Lower lobe of right lung (tissue), 2 donors: ENCODE data around the gene CLEC3A. TPM values are rescaled to one million over a fixed set of nuclear protein-coding genes. Genes with fewer than 3 reads are reported as not detected.

Source experiments
- ATAC-seq, 2 donors: fragments of 200-7000 bp; cut with Tn5 transposase; one replicate each; pipeline ENCODE4 v1.9.1; 2020 to 2022; ENCODE audit warnings: mild to moderate bottlenecking in 2 of 2, moderate library complexity in 2 of 2
- DNase-seq: peaks from one replicate; pipeline ENCODE4 v3.0.0-alpha.2; 2020
- H3K27ac ChIP-seq: fragments of 200-600 bp; one replicate; pipeline ENCODE4 v1.8.0; 2022
- H3K27me3 ChIP-seq: fragments of 200-600 bp; one replicate; pipeline ENCODE4 v1.8.0; 2022; ENCODE audit warnings: low read depth
- H3K36me3 ChIP-seq: fragments of 200-600 bp; one replicate; pipeline ENCODE4 v1.8.0; 2022; ENCODE audit warnings: mild to moderate bottlenecking
- H3K4me1 ChIP-seq: fragments of 200-600 bp; one replicate; pipeline ENCODE4 v1.8.0; 2022
- H3K4me3 ChIP-seq: fragments of 200-600 bp; one replicate; pipeline ENCODE4 v1.8.0; 2022; ENCODE audit warnings: mild to moderate bottlenecking
- H3K9me3 ChIP-seq: fragments of 200-600 bp; one replicate; pipeline ENCODE4 v1.8.0; 2022
- intact Hi-C: fragments of 100-400 bp; cut with DNase I; formaldehyde crosslinking; loops from one replicate; pipeline ENCODE4 v1.11.0; 2022
- total RNA-seq: library from RNA; stranded (reverse); fragmentation: NEBNext Ultra II Directional; extraction: Animal tissue kit (Norgen Biotek cat#: 25700); gene quantifications from one replicate; pipeline ENCODE4 v1.2.1, GENCODE V29; 2021
- TF ChIP-seq, protein P1 (sequence below): fragments of 200-600 bp; IDR thresholded peaks from one replicate; pipeline ENCODE4 v1.8.0; 2022; ENCODE audit warnings: antibody characterized with exemption, mild to moderate bottlenecking
- donor health status: DM: no; HTN: yes; CAD: no; lungs with severe emphysema.

Gene CLEC3A
- total RNA-seq, 1 donor from 2014 or later: not detected

DNA sequence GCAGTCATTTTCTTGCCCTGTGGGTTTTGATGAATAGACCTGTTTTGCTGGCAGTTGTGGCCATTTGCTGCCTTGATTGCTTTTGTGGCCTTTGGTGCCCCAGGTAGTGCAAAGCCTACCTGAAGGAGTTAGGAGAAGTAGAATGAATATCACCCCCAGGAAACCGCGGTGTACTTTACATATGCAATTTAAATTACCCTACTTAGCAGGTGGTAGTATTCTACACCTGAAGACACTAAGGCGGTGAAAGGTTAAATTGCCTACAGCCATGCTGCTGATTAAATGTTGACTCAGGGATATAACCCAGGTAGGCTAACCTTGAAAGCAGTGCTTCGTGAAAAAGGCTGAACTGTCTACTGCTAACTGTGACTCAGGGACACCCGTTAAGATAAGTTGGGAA is 49.9 kb downstream of the CLEC3A start:
- intact Hi-C loops: no loop called here
- ATAC-seq: no peak

DNA sequence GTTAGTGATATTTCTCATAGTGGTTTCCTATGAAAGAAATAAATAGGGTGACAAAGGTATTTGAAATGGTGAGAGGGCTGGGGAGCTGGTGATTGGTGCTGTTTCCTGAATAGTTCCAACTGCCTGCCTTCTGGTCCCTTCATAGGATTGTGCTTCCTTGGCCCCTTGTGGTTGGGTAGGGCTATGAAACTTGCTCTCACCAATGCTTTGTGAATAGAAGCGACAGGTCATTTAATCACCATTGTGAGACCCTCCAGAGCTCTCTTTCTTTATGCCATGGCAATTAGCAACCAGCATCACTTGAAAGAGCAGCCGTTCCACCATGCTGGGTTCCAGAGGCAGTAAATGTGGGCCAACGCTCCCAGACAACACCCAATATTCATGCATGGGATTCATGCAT is 53.5 kb downstream of the CLEC3A start:
- no peak for ATAC-seq
- intact Hi-C loops: no loop called here
- no peaks in the 10 kb centered on the region for H3K36me3 ChIP-seq

More for the DNA sequence above, 49.9 kb downstream of the CLEC3A start:
- H3K4me3 ChIP-seq: no peak overlapping the region
- no peak overlapping the region for H3K27ac ChIP-seq
- H3K36me3 ChIP-seq: no peaks in the 10 kb centered on the region
- no peaks in the 10 kb centered on the region for H3K27me3 ChIP-seq
- DNase-seq: no peak
- TF ChIP-seq, protein P1, sequence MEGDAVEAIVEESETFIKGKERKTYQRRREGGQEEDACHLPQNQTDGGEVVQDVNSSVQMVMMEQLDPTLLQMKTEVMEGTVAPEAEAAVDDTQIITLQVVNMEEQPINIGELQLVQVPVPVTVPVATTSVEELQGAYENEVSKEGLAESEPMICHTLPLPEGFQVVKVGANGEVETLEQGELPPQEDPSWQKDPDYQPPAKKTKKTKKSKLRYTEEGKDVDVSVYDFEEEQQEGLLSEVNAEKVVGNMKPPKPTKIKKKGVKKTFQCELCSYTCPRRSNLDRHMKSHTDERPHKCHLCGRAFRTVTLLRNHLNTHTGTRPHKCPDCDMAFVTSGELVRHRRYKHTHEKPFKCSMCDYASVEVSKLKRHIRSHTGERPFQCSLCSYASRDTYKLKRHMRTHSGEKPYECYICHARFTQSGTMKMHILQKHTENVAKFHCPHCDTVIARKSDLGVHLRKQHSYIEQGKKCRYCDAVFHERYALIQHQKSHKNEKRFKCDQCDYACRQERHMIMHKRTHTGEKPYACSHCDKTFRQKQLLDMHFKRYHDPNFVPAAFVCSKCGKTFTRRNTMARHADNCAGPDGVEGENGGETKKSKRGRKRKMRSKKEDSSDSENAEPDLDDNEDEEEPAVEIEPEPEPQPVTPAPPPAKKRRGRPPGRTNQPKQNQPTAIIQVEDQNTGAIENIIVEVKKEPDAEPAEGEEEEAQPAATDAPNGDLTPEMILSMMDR: no peak
- no peaks in the 10 kb centered on the region for H3K9me3 ChIP-seq
- H3K4me1 ChIP-seq: no peaks in the 10 kb centered on the region

DNA sequence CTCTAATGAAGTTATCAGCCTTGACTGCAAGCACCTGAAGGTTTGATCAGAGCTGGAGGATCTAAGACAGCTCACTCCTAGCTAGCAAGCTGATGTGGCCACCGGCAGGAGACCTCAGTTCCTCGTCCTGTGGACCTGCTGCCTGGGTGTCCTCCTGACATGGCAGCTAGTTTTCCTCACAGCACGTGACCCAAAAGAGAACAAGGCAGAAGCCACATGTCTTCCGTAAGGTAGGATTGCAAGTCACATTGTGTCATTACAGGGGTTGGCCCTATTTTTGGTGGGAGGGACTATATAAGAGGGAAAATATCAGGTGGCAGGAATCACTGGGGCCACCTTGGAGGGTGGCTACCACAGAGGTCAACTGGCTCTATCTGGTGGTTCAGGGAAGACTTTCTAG is 59.0 kb downstream of the CLEC3A start:
- Histone ChIP-seq H3K4me1 (no peaks in the 10 kb centered on the region), H3K4me3 (no peak overlapping the region), H3K9me3 (no peaks in the 10 kb centered on the region), H3K36me3 (no peaks in the 10 kb centered on the region), H3K27ac (no peak overlapping the region), H3K27me3 (peaks cover 4% of the 10 kb centered on the region)
- TF ChIP-seq, protein P1: no peak
- intact Hi-C loops: no loop called here
- DNase-seq (no peak), ATAC-seq (no peak)

More for the DNA sequence above, 53.5 kb downstream of the CLEC3A start:
- Histone ChIP-seq H3K9me3 (no peaks in the 10 kb centered on the region), H3K27me3 (no peaks in the 10 kb centered on the region), H3K27ac (no peak overlapping the region), H3K4me3 (no peak overlapping the region), H3K4me1 (no peaks in the 10 kb centered on the region)
- no peak for DNase-seq
- TF ChIP-seq, protein P1: no peak

Other genes with a start within 250 kb of the CLEC3A start
- 0.38 TPM for gene VAT1L, start 234.0 kb upstream of the CLEC3A start, total RNA-seq
- 19.2 TPM for gene WWOX, start 77.1 kb downstream of the CLEC3A start, total RNA-seq